ENCODE results near the gene ABHD17B. TPM values are rescaled to one million over a fixed set of nuclear protein-coding genes. Genes with fewer than 3 reads are reported as not detected.

ABHD17B gene
- total and polyA plus RNA-seq, 3 experiments from 2014 or later: 17.0 to 26.6 (median 17.3) TPM

- ChIA-PET CTCF (no interaction called here), POLR2A (no interaction called here)
- Histone ChIP-seq H3K4me1 (ENCODE audit: insufficient read depth, low read length) (no peaks in the 10 kb centered on the region), H3K4me3 (ENCODE audit: low read length) (no peak overlapping the region), H3K9me3 (ENCODE audit: low read length) (no peaks in the 10 kb centered on the region), H3K36me3 (ENCODE audit: insufficient read depth, low read length) (no peaks in the 10 kb centered on the region), H3K27me3 (ENCODE audit: insufficient read depth, low read length, poor library complexity, severe bottlenecking) (no peaks in the 10 kb centered on the region), H3K27ac (ENCODE audit: low read depth, low read length) (no peak overlapping the region)
- H3K27ac Mint-ChIP-seq: no peak overlapping the region
- H3K9me3 Mint-ChIP-seq: peaks cover 0 to 3% (median 0%) of the 10 kb centered on the region in 5 donors
- no peak for DNase-seq
- H3K4me3 Mint-ChIP-seq: no peak overlapping the region
- H3K4me1 Mint-ChIP-seq: no peaks in the 10 kb centered on the region
- H3K36me3 Mint-ChIP-seq: peaks cover 0 to 5% (median 0%) of the 10 kb centered on the region in 3 donors
- no peaks in the 10 kb centered on the region for H3K27me3 Mint-ChIP-seq
Observed at GRCh38 chr9:71847892-71848291, 63.1 kb downstream of the ABHD17B start.

- no peaks in the 10 kb centered on the region for H3K4me1 Mint-ChIP-seq
- H3K9me3 Mint-ChIP-seq: peaks cover 0 to 3% (median 0%) of the 10 kb centered on the region in 5 donors
- no peak for DNase-seq
- H3K36me3 Mint-ChIP-seq: peaks cover 0 to 2% (median 0%) of the 10 kb centered on the region in 3 donors
- no peak overlapping the region for H3K4me3 Mint-ChIP-seq
- Histone ChIP-seq H3K36me3 (ENCODE audit: insufficient read depth, low read length) (no peaks in the 10 kb centered on the region), H3K4me1 (ENCODE audit: insufficient read depth, low read length) (no peaks in the 10 kb centered on the region), H3K4me3 (ENCODE audit: low read length) (no peak overlapping the region), H3K9me3 (ENCODE audit: low read length) (no peaks in the 10 kb centered on the region), H3K27me3 (ENCODE audit: insufficient read depth, low read length, poor library complexity, severe bottlenecking) (no peaks in the 10 kb centered on the region), H3K27ac (ENCODE audit: low read depth, low read length) (no peak overlapping the region)
- H3K27ac Mint-ChIP-seq: no peak overlapping the region
- no peaks in the 10 kb centered on the region for H3K27me3 Mint-ChIP-seq
- CTCF ChIA-PET: interaction anchor here (1.2 kb wide), 1 partner anchor 25 kb away, joined by 3 read pairs; no protein-coding TSS in a partner anchor
- POLR2A ChIA-PET: no interaction called here
Observed at GRCh38 chr9:71844808-71845207, 66.2 kb downstream of the ABHD17B start.

- H3K4me1 Mint-ChIP-seq: no peaks in the 10 kb centered on the region
- H3K27ac Mint-ChIP-seq: no peak overlapping the region
- H3K27me3 ChIP-seq (ENCODE audit: insufficient read depth, low read length, poor library complexity, severe bottlenecking): no peaks in the 10 kb centered on the region
- H3K27me3 Mint-ChIP-seq: peaks cover under 1 to 5% of the 10 kb centered on the region in 2 donors
- H3K9me3 ChIP-seq (ENCODE audit: low read length): no peaks in the 10 kb centered on the region
- no peak overlapping the region for H3K4me3 ChIP-seq (ENCODE audit: low read length)
- no peak for DNase-seq
- H3K36me3 Mint-ChIP-seq: peaks cover 0 to 12% (median 2%) of the 10 kb centered on the region in 3 donors
- peaks cover 0 to 5% (median 0%) of the 10 kb centered on the region in 5 donors for H3K9me3 Mint-ChIP-seq
- H3K4me1 ChIP-seq (ENCODE audit: insufficient read depth, low read length): no peaks in the 10 kb centered on the region
- no peaks in the 10 kb centered on the region for H3K36me3 ChIP-seq (ENCODE audit: insufficient read depth, low read length)
- no peak overlapping the region for H3K4me3 Mint-ChIP-seq
- no peak overlapping the region for H3K27ac ChIP-seq (ENCODE audit: low read depth, low read length)
- ChIA-PET POLR2A (no interaction called here), CTCF (no interaction called here)
Observed at GRCh38 chr9:71839668-71840067, 71.3 kb downstream of the ABHD17B start.

GRCh38 chr9:71835596-71835995 lies 75.4 kb downstream of the ABHD17B start:
- no peak for DNase-seq
- Mint-ChIP-seq H3K27me3 (peaks cover 3 to 5% of the 10 kb centered on the region in 2 donors), H3K27ac (no peak overlapping the region), H3K36me3 (peaks cover 0 to 12% (median 2%) of the 10 kb centered on the region in 3 donors), H3K4me1 (no peaks in the 10 kb centered on the region), H3K9me3 (peaks cover 0 to 7% (median 0%) of the 10 kb centered on the region in 5 donors), H3K4me3 (no peak overlapping the region)
- no peaks in the 10 kb centered on the region for H3K27me3 ChIP-seq (ENCODE audit: insufficient read depth, low read length, poor library complexity, severe bottlenecking)
- H3K9me3 ChIP-seq (ENCODE audit: low read length): no peaks in the 10 kb centered on the region
- H3K4me3 ChIP-seq (ENCODE audit: low read length): no peak overlapping the region
- no peaks in the 10 kb centered on the region for H3K4me1 ChIP-seq (ENCODE audit: insufficient read depth, low read length)
- no peak overlapping the region for H3K27ac ChIP-seq (ENCODE audit: low read depth, low read length)
- POLR2A ChIA-PET: no interaction called here
- CTCF ChIA-PET: no interaction called here
- no peaks in the 10 kb centered on the region for H3K36me3 ChIP-seq (ENCODE audit: insufficient read depth, low read length)

GRCh38 chr9:71830929-71831328 lies 80.1 kb downstream of the ABHD17B start:
- DNase-seq: no peak
- CTCF ChIA-PET: no interaction called here

DNA sequence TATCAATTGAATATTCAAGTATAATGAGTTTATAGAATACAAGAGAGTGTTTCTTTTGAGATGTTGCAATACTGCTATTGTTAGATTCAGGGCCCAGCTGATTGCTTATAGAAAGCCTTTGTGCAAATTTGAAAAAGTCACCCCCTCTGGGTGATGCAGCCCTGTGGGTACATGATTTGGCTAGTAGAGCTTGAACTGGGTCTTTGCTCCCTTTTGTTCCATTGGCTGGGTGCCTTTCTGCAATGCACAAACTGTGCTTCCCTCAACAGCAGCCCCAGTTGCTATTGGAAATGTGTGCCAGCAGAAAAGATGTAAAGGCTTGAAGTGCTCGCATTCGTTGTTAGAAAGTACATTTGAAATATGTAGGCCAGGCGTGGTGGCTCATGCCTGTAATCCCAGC lies 80.8 kb downstream of the ABHD17B start:
- Histone ChIP-seq H3K4me3 (ENCODE audit: low read length) (no peak overlapping the region), H3K27ac (ENCODE audit: low read depth, low read length) (no peak overlapping the region), H3K27me3 (ENCODE audit: insufficient read depth, low read length, poor library complexity, severe bottlenecking) (no peaks in the 10 kb centered on the region), H3K4me1 (ENCODE audit: insufficient read depth, low read length) (no peaks in the 10 kb centered on the region), H3K9me3 (ENCODE audit: low read length) (no peaks in the 10 kb centered on the region), H3K36me3 (ENCODE audit: insufficient read depth, low read length) (no peaks in the 10 kb centered on the region)
- DNase-seq: no peak
- no peak overlapping the region for H3K4me3 Mint-ChIP-seq
- H3K27ac Mint-ChIP-seq: no peak overlapping the region
- H3K27me3 Mint-ChIP-seq: peaks cover 0 to 3% of the 10 kb centered on the region in 2 donors
- no peaks in the 10 kb centered on the region for H3K4me1 Mint-ChIP-seq
- peaks cover 0 to 6% (median 0%) of the 10 kb centered on the region in 5 donors for H3K9me3 Mint-ChIP-seq
- CTCF ChIA-PET: no interaction called here
- POLR2A ChIA-PET: no interaction called here
- no peaks in the 10 kb centered on the region for H3K36me3 Mint-ChIP-seq

More at GRCh38 chr9:71830929-71831328, 80.1 kb downstream of the ABHD17B start:
- Histone ChIP-seq H3K4me3 (ENCODE audit: low read length) (no peak overlapping the region), H3K27ac (ENCODE audit: low read depth, low read length) (no peak overlapping the region), H3K9me3 (ENCODE audit: low read length) (no peaks in the 10 kb centered on the region), H3K36me3 (ENCODE audit: insufficient read depth, low read length) (no peaks in the 10 kb centered on the region), H3K27me3 (ENCODE audit: insufficient read depth, low read length, poor library complexity, severe bottlenecking) (no peaks in the 10 kb centered on the region), H3K4me1 (ENCODE audit: insufficient read depth, low read length) (no peaks in the 10 kb centered on the region)
- peaks cover 0 to 5% (median 0%) of the 10 kb centered on the region in 3 donors for H3K36me3 Mint-ChIP-seq
- H3K4me3 Mint-ChIP-seq: no peak overlapping the region
- H3K27me3 Mint-ChIP-seq: peaks cover 1 to 3% of the 10 kb centered on the region in 2 donors
- no peak overlapping the region for H3K27ac Mint-ChIP-seq
- peaks cover 0 to 7% (median 0%) of the 10 kb centered on the region in 5 donors for H3K9me3 Mint-ChIP-seq
- POLR2A ChIA-PET: no interaction called here
- H3K4me1 Mint-ChIP-seq: no peaks in the 10 kb centered on the region

- no peak overlapping the region for H3K27ac Mint-ChIP-seq
- H3K4me3 ChIP-seq (ENCODE audit: low read length): no peak overlapping the region
- no peak overlapping the region for H3K27ac ChIP-seq (ENCODE audit: low read depth, low read length)
- no peaks in the 10 kb centered on the region for H3K36me3 ChIP-seq (ENCODE audit: insufficient read depth, low read length)
- no peaks in the 10 kb centered on the region for H3K9me3 ChIP-seq (ENCODE audit: low read length)
- DNase-seq: no peak
- H3K27me3 ChIP-seq (ENCODE audit: insufficient read depth, low read length, poor library complexity, severe bottlenecking): no peaks in the 10 kb centered on the region
- no peaks in the 10 kb centered on the region for H3K36me3 Mint-ChIP-seq
- ChIA-PET CTCF (no interaction called here), POLR2A (no interaction called here)
- peaks cover 0 to 2% of the 10 kb centered on the region in 2 donors for H3K27me3 Mint-ChIP-seq
- H3K4me3 Mint-ChIP-seq: no peak overlapping the region
- H3K9me3 Mint-ChIP-seq: no peaks in the 10 kb centered on the region
- no peaks in the 10 kb centered on the region for H3K4me1 ChIP-seq (ENCODE audit: insufficient read depth, low read length)
- no peaks in the 10 kb centered on the region for H3K4me1 Mint-ChIP-seq
Observed at GRCh38 chr9:71826279-71826678, 84.7 kb downstream of the ABHD17B start.

- no peak overlapping the region for H3K4me3 Mint-ChIP-seq
- no peak overlapping the region for H3K27ac Mint-ChIP-seq
- H3K27me3 Mint-ChIP-seq: peaks cover 0 to 2% of the 10 kb centered on the region in 2 donors
Observed at GRCh38 chr9:71824257-71824656, 86.7 kb downstream of the ABHD17B start.

More at GRCh38 chr9:71824257-71824656, 86.7 kb downstream of the ABHD17B start:
- Histone ChIP-seq H3K27ac (ENCODE audit: low read depth, low read length) (no peak overlapping the region), H3K36me3 (ENCODE audit: insufficient read depth, low read length) (no peaks in the 10 kb centered on the region), H3K4me3 (ENCODE audit: low read length) (no peak overlapping the region), H3K27me3 (ENCODE audit: insufficient read depth, low read length, poor library complexity, severe bottlenecking) (no peaks in the 10 kb centered on the region), H3K4me1 (ENCODE audit: insufficient read depth, low read length) (no peaks in the 10 kb centered on the region), H3K9me3 (ENCODE audit: low read length) (no peaks in the 10 kb centered on the region)
- Mint-ChIP-seq H3K4me1 (peaks cover 0 to under 1% (median 0%) of the 10 kb centered on the region in 3 donors), H3K9me3 (no peaks in the 10 kb centered on the region), H3K36me3 (no peaks in the 10 kb centered on the region)
- ChIA-PET CTCF (interaction anchor here (0.7 kb wide), 1 partner anchor 201 kb away, joined by 3 read pairs; no protein-coding TSS in a partner anchor), POLR2A (no interaction called here)
- no peak for DNase-seq
